HCT116 (cell line): ENCODE results near the gene B3GALT6. TPM values are rescaled to one million over a fixed set of nuclear protein-coding genes. Genes with fewer than 3 reads are reported as not detected.

ENCODE experiments used
- ATAC-seq: fragments of 200-7000 bp; cut with Tn5 transposase; 2 replicates; pipeline ENCODE4 v1.9.1; 2020; ENCODE audit warnings: mild to moderate bottlenecking, moderate library complexity
- BruUV-seq: library from RNA; stranded (reverse); fragments of 400-500 nt; replicated peaks from 2 replicates; lab custom pipeline; 2021; lab: Mats Ljungman, UMichigan
- CTCF ChIA-PET: fragments of 300-600 bp; sonication (Branson Sonifier 250); formaldehyde crosslinking; loops from one replicate; lab custom pipeline; 2021; ENCODE audit warnings: antibody characterized with exemption; lab: Charles Lee
- POLR2A ChIA-PET: fragments of 300-600, 350-600 bp; sonication (Branson Sonifier 250); formaldehyde crosslinking; loops from one replicate; lab custom pipeline; 2021; ENCODE audit warnings: antibody characterized with exemption; lab: Charles Lee
- RAD21 ChIA-PET, 2 experiments: fragments of 300-600 bp; sonication (Branson Sonifier 250); formaldehyde crosslinking; loops; one replicate each; lab custom pipeline; 2023; ENCODE audit warnings: low total read pairs in 2 of 2; ENCODE audit not compliant: uncharacterized antibody in 2 of 2, unreplicated experiment in 2 of 2, low non-redundant PET in 1 of 2; lab: Charles Lee
- DNase-seq: peaks from one replicate; pipeline ENCODE4 v3.0.0-alpha.2; 2010; ENCODE audit warnings: low read depth, low spot score
- H2AFZ ChIP-seq: fragments of 200-600 bp; shearing (Covaris generic), sonication (generic); 2 replicates; pipeline ENCODE4 v1.6.1; 2017; ENCODE audit warnings: low read depth, mixed run types, mixed read lengths, antibody characterized with exemption, low read length; ENCODE audit not compliant: poor library complexity, severe bottlenecking
- H3K27ac ChIP-seq: 2 replicates; pipeline ENCODE4 v1.5.1; 2012; ENCODE audit warnings: low read depth, low read length
- H3K27me3 ChIP-seq: fragments of 200-600 bp; sonication (generic); 2 replicates; pipeline ENCODE4 v1.6.1; 2016; ENCODE audit warnings: mixed run types, low read length, mixed read lengths; ENCODE audit not compliant: insufficient read depth
- H3K36me3 ChIP-seq, 2 experiments: fragments of 200-500 bp in 1 of 2; fragments of 200-600 bp in 1 of 2; sonication (Bioruptor generic) in 1 of 2; sonication (generic) in 1 of 2; 2 replicates each; pipeline versions ENCODE4 v1.5.1 to v1.6.1; 2014 to 2016; ENCODE audit warnings: low read length in 2 of 2, inconsistent platforms in 1 of 2, mixed read lengths in 1 of 2, mixed run types in 1 of 2; ENCODE audit not compliant: insufficient read depth in 2 of 2, control insufficient read depth in 1 of 2
- H3K4me1 ChIP-seq, 2 experiments: fragments of 200-600 bp in 1 of 2; sonication (generic) in 1 of 2; 2 replicates each; pipeline versions ENCODE4 v1.5.1 to v1.6.1; 2012 to 2017; ENCODE audit warnings: low read length in 2 of 2, inconsistent platforms in 1 of 2, mild to moderate bottlenecking in 1 of 2, mixed read lengths in 1 of 2, mixed run types in 1 of 2, moderate library complexity in 1 of 2; ENCODE audit not compliant: insufficient read depth in 2 of 2, control insufficient read depth in 1 of 2
- H3K4me2 ChIP-seq: fragments of 200-600 bp; sonication (generic); 2 replicates; pipeline ENCODE4 v1.6.1; 2017; ENCODE audit warnings: mixed run types, low read length, mixed read lengths
- H3K4me3 ChIP-seq, 2 experiments: fragments of 200-600 bp in 1 of 2; sonication (generic) in 1 of 2; replicated peaks in 1 of 2; 2 replicates each; pipeline ENCODE4 v1.5.1; 2011 to 2016; ENCODE audit warnings: low read length in 2 of 2, control low read depth in 1 of 2, low read depth in 1 of 2, mild to moderate bottlenecking in 1 of 2, mixed read lengths in 1 of 2, mixed run types in 1 of 2
- H3K79me2 ChIP-seq: fragments of 200-600 bp; sonication (generic); 2 replicates; pipeline ENCODE4 v1.6.1; 2017; ENCODE audit warnings: mild to moderate bottlenecking, mixed run types, low read length, moderate library complexity, mixed read lengths; ENCODE audit not compliant: insufficient read depth
- H3K9ac ChIP-seq: fragments of 200-600 bp; sonication (generic); 2 replicates; pipeline ENCODE4 v1.6.1; 2016; ENCODE audit warnings: low read length, mixed read lengths
- H3K9me2 ChIP-seq: fragments of 200-600 bp; sonication (generic), shearing (Covaris generic); 2 replicates; pipeline ENCODE4 v1.6.1; 2017; ENCODE audit warnings: mixed run types, mild to moderate bottlenecking, moderate library complexity; ENCODE audit not compliant: insufficient read depth
- H3K9me3 ChIP-seq, 2 experiments: fragments of 200-500 bp in 1 of 2; fragments of 200-600 bp in 1 of 2; sonication (Bioruptor generic) in 1 of 2; sonication (generic) in 1 of 2; 2 replicates each; pipeline ENCODE4 v1.6.1; 2014 to 2017; ENCODE audit warnings: low read length in 2 of 2, mixed read lengths in 2 of 2, inconsistent platforms in 1 of 2, low read depth in 1 of 2, mild to moderate bottlenecking in 1 of 2, mixed run types in 1 of 2, moderate library complexity in 1 of 2; ENCODE audit not compliant: control insufficient read depth in 1 of 2, insufficient read depth in 1 of 2
- H4K20me1 ChIP-seq: fragments of 200-600 bp; sonication (generic), shearing (Covaris generic); 2 replicates; pipeline ENCODE4 v1.6.1; 2017; ENCODE audit warnings: mixed run types, mild to moderate bottlenecking, moderate library complexity; ENCODE audit not compliant: insufficient read depth
- CBX3 ChIP-seq: IDR thresholded peaks from 2 replicates; pipeline ENCODE4 v1.6.1; 2012; ENCODE audit warnings: low read depth
- CEBPB ChIP-seq: IDR thresholded peaks from 2 replicates; pipeline ENCODE4 v1.6.1; 2012; ENCODE audit warnings: low read depth
- CTCF ChIP-seq, 3 experiments: fragments of 200-600 bp in 1 of 3; sonication (generic) in 1 of 3; IDR thresholded peaks in 2 of 3; conservative IDR thresholded peaks in 1 of 3; 2 replicates each; pipeline ENCODE4 v1.5.1; 2012 to 2017; ENCODE audit warnings: low read depth in 2 of 3, low read length in 2 of 3, antibody characterized with exemption in 1 of 3, borderline replicate concordance in 1 of 3, control low read depth in 1 of 3, mild to moderate bottlenecking in 1 of 3, mixed read lengths in 1 of 3, mixed run types in 1 of 3, moderate library complexity in 1 of 3; ENCODE audit not compliant: insufficient read depth in 1 of 3
- EGR1 ChIP-seq: IDR thresholded peaks from 2 replicates; pipeline ENCODE4 v1.6.1; 2012; ENCODE audit warnings: low read depth
- ELF1 ChIP-seq: IDR thresholded peaks from 2 replicates; pipeline ENCODE4 v1.6.1; 2012; ENCODE audit warnings: low read depth, borderline replicate concordance
- EZH2phosphoT487 ChIP-seq: fragments of 200-600 bp; IDR thresholded peaks from 2 replicates; pipeline ENCODE4 v1.6.1; 2018; ENCODE audit warnings: antibody characterized with exemption, borderline replicate concordance
- JUND ChIP-seq: IDR thresholded peaks from 2 replicates; pipeline ENCODE4 v1.6.1; 2012
- POLR2A ChIP-seq: IDR thresholded peaks from 2 replicates; pipeline ENCODE4 v1.7.0; 2011; ENCODE audit warnings: borderline replicate concordance; ENCODE audit not compliant: insufficient read depth, insufficient read length; ENCODE audit errors: extremely low read depth
- POLR2AphosphoS5 ChIP-seq: IDR thresholded peaks from 2 replicates; pipeline ENCODE4 v1.6.1; 2011; ENCODE audit warnings: mild to moderate bottlenecking, low read depth, low read length, moderate library complexity
- RAD21 ChIP-seq: IDR thresholded peaks from 2 replicates; pipeline ENCODE4 v1.6.1; 2012; ENCODE audit warnings: low read depth, mild to moderate bottlenecking
- REST ChIP-seq: IDR thresholded peaks from 2 replicates; pipeline ENCODE4 v1.6.1; 2012; ENCODE audit warnings: low read depth
- SP1 ChIP-seq: IDR thresholded peaks from 2 replicates; pipeline ENCODE4 v1.6.1; 2012; ENCODE audit warnings: low read depth
- SRF ChIP-seq: IDR thresholded peaks from 2 replicates; pipeline ENCODE4 v1.6.1; 2012; ENCODE audit warnings: low read depth
- TCF7L2 ChIP-seq: IDR thresholded peaks from 2 replicates; pipeline ENCODE4 v1.7.0; 2011; ENCODE audit warnings: borderline replicate concordance, inconsistent platforms; ENCODE audit not compliant: insufficient read depth, insufficient read length; ENCODE audit errors: extremely low read depth
- ZFX ChIP-seq: fragments of 450-650 bp; IDR thresholded peaks from 2 replicates; pipeline ENCODE4 v1.6.1; 2017
- ZNF274 ChIP-seq: fragments of 200-500 bp; sonication (Bioruptor generic); IDR thresholded peaks from 2 replicates; pipeline ENCODE4 v1.6.1; 2014; ENCODE audit warnings: mild to moderate bottlenecking, low read depth, low read length, inconsistent platforms
- intact Hi-C: fragments of 100-400 bp; cut with micrococcal nuclease; formaldehyde crosslinking; loops from 2 replicates; pipeline ENCODE4 v1.10.0; 2022
- total RNA-seq: library from RNA; stranded (reverse); gene quantifications from one replicate; pipeline ENCODE4 v1.2.1, GENCODE V29; 2021; ENCODE audit not compliant: unreplicated experiment

B3GALT6 gene
- total RNA-seq, 1 experiment from 2014 or later: 16.3 TPM

- H3K36me3 ChIP-seq: peaks cover 20 to 25% of the 10 kb centered on the region in 2 experiments; a peak in 3 of 4 replicates
- CTCF ChIA-PET: no interaction called here
Measured at GRCh38 chr1:1218524-1219200, 13.4 kb upstream of the B3GALT6 start.

More at GRCh38 chr1:1218524-1219200, 13.4 kb upstream of the B3GALT6 start:
- POLR2A ChIA-PET: no interaction called here
- Histone ChIP-seq H4K20me1 (no peaks in the 10 kb centered on the region), H2AFZ (no peak overlapping the region), H3K9me3 (no peaks in the 10 kb centered on the region), H3K9me2 (no peaks in the 10 kb centered on the region), H3K9ac (no peak overlapping the region), H3K4me1 (peaks cover 0 to 7% of the 10 kb centered on the region in 2 experiments; a peak in 2 of 4 replicates), H3K27me3 (no peaks in the 10 kb centered on the region), H3K79me2 (0 out of 2 replicates have a peak, but pooled peaks cover 7% of the 10 kb centered on the region), H3K4me3 (no peak overlapping the region), H3K4me2 (no peak overlapping the region), H3K27ac (peak overlapping the region; percentile 11; the same call in 1 of the 2 replicates)
- DNase-seq (no peak), ATAC-seq (no peak)
- intact Hi-C loops: no loop called here
- TF ChIP-seq RAD21: no peak
- TF ChIP-seq SRF: no peak
- no peak for TF ChIP-seq EZH2phosphoT487
- no peak for TF ChIP-seq ELF1
- no peak for TF ChIP-seq POLR2AphosphoS5
- TF ChIP-seq EGR1: no peak
- no peak for TF ChIP-seq CEBPB
- TF ChIP-seq CTCF (IDR thresholded peaks at IDR 0.05 in 2 of 3, conservative IDR thresholded peaks at IDR 0.05 in 1 of 3; ENCODE audit: borderline replicate concordance in 1 of 3, insufficient read depth in 1 of 3, low read depth in 2 of 3, low read length in 2 of 3): no peak
- TF ChIP-seq ZFX: no peak
- TF ChIP-seq ZNF274: no peak
- TF ChIP-seq JUND: no peak
- TF ChIP-seq REST: no peak
- no peak for TF ChIP-seq POLR2A
- no peak for TF ChIP-seq SP1
- no peak for TF ChIP-seq CBX3
- TF ChIP-seq TCF7L2: no peak
- BruUV-seq: no TSS peak
- RAD21 ChIA-PET: no interaction called here
